Stimulated activated CD8-positive, alpha-beta memory T cell treated with anti-CD3 and anti-CD28 coated beads, Interleukin-4, amount 100 ng/mL, for 1 hour (primary cell): Measurements from ENCODE around the gene AGRN.
"Not testable (repeated sequence)": the region's sequence is repeated elsewhere in the genome, so short reads cannot be mapped to it uniquely, and the experiment has no call there.

Experiments
- DNase-seq, 2 donors: peaks; one replicate each; pipeline ENCODE4 v3.0.0-alpha.2; 2020; ENCODE audit warnings: low read depth in 2 of 2, low spot score in 1 of 2

The AGRN gene

DNA sequence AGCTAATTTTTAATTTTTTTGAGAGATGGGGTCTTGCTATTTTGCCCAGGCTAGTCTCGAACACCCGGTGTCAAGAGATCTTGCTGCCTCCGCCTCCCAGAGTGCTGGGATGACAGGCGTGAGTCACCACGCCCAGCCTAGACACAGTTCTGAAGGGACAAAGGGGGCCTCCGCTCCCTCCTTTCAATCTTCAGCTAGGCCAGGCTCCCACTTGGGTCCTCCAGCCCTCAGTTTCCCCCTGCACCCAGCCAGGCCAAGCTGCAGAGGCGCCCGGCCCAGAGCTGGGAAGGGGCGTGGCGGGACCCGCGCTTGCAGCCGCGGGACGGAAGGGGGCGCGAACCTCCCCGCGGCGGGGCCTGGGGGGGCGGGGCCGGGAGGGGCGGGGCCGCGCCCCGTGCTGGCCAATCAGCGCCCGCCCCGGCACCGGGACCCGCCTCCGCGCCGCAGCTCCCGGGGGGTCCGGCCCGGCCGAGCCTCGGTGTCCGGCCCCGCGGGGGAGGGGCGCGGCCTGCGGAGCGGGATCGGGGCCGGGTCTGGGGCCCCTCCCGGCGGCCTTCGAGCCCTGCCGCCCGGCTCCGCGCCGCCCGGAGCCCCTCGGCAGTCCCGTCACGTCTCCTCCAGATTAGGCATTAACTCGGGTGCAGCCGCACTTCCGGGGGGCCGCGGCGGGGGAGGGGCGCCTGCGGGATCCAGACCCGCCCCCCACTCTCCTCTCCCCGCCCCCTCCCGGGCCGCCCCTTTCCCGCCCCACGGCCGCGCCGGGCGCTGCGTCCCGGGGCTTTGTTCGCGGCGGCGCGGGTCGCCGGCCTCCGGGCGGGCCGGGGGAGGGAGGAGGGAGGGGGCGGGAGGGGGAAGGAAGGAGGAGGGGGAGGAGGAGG is 559 bp upstream of the AGRN start:
- DNase-seq: peak; percentile 43 to 65

DNA sequence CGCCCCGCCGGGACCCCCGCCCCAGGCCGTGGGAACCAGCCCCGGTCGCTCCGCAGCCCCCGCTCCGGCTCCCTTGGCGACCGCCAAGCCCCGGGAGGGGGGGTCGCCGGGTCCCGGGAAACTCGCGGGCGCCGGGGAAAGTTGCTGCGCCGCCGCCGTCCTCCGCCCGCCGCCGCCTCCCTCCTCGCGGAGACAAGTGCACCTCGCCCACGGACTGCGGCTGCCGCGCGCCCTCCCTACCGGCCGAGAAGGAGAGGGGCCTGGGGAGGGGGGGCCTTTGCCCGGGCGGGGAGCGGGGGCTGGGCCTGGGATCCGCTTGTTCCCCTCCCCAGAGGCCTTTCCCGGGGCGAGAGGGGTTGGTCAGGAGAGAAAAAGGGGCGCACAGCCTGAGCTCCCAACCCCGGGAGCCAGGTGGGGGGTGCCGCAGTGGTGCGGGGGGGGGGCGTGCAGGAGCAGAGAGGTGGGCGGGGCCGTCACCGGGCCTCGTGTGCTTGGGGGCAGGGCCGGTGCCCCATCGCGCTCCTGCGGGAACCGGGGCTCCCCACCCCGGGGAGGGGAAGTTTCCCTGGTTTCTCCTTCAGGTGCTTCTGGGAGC is 592 bp downstream of the AGRN start:
- no peak for DNase-seq

DNA sequence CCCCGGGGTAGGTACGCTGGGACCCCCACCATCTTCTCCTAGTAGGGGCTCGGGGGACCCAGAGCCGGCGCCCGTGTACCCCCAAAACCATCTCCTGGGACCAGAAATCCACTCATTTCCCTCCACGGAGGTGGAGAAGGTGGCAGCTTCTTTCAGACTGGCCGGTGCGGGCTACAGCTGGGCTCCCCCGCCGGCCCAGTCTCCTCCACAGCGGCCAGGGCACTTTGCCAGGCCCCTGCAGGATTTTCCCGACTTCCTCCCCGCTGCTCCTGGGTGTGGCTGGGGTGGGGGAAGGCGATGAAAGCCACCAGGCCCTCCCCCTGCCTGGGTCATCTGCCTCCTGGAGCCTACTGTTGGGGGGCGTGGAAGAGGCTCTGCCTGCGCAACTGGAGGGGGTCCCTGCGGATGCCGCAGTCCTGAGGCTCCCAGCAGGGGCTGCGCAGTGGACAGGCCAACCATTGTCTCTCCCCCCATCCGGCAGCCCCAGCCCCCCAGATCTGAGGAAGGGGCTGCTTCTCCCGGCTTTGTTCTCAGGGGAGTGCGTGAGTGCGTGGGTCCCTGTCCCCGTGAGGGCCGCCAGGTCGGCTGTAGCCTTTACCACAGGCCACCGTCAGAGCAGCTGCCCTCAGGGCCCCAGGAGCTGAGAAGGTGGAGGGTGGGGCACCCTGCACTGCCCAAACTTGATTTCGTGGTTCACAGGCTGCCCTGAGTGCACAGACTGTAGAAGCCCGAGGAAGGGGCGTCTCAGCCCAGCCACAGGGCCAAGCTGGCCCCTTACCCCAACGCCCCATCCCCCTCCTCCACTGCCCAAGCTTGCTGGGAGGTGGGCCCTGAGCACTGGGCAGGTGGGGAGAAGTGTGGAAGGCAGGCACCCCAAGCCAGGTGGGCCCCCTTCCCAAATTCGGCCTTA is 1.3 kb downstream of the AGRN start:
- no peak for DNase-seq

DNA sequence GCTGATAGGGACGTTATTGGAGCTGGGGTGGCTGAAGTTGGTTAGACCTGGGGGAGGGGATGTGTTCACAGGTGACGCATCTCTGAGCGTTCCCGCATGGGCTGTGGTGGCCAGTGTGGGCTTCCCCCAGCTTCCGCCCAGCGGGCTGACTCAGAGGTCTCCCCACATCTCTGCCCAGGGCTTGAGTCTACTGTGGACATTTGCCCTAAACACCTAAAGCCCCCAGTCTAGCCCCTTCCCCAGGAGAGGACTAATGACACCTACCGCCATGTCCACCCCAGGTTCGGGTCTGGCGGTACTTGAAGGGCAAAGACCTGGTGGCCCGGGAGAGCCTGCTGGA is 2.0 kb downstream of the AGRN start:
- no peak for DNase-seq

DNA sequence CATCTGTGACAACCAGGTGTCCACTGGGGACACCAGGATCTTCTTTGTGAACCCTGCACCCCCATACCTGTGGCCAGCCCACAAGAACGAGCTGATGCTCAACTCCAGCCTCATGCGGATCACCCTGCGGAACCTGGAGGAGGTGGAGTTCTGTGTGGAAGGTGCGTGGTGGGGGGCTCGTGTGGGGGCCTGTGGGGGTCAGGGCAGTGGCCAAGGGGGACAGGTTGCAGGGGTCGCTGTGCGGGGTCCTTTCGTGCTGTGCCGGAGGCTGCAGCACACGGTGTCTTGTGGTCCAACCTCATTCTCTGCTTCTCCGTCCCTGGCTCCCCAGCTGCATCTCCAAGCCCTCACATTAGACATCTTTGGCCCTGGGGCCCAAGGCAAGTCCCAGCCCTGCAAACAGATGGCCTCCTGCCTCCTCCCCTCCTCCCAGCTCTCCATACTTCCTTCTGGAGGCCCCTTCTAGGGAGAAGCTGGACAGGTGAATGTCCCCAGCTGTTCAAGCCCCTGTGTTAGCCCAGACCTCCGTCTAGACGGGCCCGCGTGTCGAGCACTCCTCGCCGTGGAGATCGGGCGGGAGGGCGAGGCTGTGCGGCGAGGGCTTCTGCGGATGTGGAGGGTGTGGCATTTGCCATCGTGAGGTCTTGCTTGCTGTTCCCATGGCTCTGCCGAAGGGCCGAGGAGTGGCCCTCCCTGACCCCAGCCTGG is 2.5 kb downstream of the AGRN start:
- no peak for DNase-seq

DNA sequence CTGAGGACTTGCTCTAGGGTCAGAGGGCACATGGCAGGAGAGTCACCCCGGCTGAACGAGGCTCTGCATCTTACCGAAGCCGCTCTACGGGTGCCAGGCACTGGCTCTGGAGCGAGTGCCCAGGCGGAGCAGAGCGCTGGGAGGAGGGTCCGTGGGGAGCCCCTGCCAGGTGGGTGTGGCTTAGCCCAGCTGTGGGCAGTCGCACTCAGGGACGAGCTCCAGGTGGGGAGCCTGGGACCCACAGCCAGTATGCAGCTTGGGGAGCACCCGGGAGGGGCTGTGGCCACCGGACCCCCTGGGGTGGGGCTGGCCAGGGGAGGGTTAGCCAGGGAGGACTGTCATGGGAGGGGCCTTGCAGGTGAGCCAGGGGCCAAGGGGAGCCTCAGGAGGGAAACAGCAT is 3.8 kb downstream of the AGRN start:
- DNase-seq: no peak

DNA sequence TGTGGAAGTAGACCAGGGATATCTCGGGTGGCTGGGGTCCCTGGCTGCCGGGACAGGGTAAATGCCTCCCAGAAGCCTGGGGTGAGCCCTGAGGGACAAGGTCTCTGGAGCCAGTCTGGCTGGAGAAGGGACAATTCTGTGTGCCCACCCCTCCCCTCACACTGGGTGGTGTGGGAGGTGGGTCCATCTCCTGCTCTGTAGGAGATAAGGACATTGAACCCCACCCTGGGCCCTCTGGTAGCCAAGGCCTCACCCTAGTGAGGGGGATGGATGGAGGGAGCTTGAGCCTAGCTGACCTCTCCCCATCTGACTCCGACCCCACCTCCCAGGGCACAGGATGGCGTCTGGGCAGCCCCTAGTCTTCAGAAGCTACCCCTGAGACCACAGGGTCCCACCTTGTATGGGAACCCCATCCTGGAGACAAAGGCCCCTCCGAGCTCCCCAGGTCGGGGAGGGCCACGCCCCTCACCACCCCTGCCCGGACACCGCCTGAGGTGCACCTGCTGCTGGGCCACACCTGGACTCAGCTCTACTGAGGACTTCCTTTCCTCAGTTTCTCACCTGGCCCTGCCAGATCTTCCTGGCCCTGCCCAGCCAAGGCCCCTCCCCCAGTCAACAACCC is 4.3 kb downstream of the AGRN start:
- DNase-seq: no peak

DNA sequence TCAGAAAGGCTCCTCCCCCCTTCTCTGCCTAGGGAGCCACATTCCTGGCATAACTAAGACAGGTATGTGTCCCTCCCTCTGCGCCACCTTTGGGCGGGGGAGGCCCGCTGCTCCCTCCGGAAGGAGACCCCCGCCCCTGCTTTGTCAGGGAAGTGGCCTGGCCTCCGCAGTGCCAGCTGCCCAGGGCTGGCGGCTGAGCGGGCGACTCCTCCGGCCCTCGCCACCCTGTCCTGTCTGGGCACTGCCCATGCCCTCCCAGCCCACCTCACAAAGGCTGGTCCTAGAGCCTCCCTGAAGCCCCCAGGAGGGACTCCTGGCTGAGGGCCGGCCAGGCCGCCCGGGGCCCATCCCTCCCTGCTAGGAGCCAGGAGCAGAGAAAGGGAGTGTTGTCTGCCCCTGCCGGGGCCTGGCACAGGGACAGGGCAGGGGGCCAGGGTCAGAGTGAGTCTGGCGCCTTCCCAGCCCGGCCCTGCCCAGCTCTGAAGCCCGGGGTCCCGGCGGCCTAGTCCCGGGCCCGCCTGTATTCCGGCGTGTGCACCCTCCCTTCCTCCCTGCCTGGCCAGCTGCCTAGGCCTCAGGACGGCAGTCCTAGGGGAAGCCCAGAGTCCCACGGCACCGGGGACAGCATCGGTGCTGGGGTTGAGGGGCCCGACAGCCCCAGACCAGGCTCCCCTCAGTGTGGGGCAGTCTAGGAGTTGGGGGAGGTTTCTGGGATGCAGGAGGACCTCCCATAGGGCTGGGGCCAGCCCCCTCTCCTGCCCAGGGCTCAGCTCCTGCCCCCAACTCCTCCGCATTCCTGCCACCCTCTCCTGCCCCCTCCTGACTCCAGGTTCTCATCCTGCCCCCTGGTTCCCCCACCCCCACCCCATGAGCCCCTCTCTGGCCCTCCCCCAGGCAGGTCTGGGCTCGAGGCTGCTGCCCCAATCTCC is 5.1 kb downstream of the AGRN start:
- no peak for DNase-seq

DNA sequence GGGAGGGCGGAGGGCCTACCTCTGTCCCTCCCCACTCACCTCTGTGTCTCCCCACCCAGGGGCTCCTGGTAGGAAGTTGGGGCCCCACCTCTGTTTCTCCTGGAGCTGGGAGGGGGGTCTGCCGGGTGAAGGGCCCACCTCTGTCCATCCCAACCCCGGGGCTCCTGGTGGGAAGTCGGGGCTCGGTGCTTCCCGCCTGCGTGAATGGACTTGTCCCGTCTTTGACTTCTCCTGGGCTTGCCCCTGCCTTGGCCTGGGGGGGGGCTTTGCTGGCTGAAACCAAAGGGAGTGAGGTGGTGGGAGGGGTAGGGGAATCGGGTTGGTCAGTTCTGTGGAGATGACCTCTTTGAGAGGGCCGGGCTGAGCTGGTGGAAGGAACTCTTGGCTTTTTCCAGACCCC is 5.8 kb downstream of the AGRN start:
- DNase-seq: no peak

DNA sequence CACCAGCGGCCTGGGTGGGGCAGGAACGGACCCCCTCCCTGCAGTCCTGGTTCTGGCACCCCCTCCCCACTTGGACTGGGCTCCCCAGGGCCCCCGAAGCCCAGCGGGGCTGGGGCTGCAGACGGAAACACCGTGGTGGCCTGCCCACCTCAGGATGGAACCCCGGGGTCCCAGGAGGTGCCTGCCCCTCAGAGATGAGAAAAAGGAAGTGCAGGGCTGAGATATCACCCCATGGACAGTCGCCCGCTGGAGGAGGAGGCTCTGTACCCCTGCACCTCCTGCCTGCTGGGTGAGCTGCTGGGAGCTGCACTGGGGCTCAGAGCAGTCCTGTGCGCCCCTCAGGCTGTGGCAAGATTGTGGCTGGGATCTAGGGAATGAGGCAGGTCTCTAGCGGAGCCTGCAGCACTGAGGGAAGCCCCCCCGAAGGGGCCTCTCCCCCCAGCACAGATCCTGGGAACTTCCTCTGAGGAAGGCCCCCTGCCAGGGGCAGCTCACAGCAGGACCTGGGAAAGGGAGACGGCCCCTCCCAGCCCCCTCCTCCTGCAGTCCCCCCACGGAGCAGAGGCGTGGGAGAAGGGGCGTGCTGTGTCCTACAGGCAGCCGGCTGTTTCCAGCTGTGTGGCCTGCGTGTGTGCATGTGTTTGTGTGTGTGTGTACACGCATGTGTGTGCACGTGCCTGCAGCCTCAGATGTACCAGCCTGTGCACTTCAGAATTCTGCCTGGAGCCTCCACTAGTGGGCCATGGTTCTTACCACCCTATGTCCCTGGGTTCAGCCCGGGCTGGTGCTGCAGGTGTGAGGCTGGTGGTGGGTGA is 6.9 kb downstream of the AGRN start:
- no peak for DNase-seq

DNA sequence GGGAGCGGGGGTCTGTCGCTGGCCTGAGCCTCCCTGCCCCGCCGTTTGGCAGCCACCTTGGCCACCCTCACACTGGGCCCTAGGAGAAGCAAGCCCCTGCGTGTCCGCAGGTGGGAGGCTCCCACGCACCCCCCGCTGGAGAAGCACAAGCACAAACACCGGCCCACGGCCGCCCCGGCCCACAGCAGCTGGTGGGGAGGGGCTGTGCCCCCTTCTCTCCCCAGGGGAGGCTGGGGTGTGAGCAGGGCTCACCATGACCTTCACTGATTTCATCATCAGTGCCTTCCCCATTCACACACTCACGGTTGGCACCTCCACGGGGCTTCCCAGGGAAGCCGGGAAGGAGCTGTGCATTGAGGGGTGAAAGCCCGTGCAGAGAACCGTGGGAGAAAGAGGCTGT is 7.9 kb downstream of the AGRN start:
- no peak for DNase-seq

DNA sequence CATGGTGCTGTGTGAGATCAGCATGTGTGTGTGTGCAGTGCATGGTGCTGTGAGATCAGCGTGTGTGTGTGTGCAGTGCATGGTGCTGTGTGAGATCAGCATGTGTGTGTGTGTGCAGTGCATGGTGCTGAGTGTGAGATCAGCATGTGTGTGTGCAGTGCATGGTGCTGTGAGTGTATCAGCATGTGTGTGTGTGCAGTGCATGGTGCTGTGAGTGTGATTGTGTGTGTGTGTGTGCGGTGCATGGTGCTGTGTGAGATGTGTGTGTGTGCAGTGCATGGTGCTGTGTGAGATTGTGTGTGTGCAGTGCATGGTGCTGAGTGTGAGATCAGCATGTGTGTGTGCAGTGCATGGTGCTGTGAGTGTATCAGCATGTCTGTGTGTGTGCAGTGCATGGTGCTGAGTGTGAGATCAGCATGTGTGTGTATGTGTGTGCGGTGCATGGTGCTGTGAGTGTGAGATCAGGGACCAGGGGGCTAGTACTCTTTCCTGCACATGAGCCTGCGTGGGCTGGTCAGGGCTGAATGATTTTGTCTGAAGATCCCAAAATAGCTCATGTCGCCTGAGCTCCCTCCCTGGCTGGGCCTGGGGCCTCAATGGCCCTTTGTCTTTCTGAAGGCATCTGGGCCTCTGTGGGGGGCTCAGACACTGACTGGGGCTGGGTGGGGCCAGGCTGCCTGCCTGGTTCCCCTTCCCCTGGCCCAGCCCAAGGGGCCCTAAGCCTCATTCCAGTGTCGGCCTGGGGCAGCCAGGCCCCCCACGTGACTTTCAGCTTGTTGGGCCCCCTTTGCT is 11.1 kb downstream of the AGRN start:
- not testable (repeated sequence) for DNase-seq

DNA sequence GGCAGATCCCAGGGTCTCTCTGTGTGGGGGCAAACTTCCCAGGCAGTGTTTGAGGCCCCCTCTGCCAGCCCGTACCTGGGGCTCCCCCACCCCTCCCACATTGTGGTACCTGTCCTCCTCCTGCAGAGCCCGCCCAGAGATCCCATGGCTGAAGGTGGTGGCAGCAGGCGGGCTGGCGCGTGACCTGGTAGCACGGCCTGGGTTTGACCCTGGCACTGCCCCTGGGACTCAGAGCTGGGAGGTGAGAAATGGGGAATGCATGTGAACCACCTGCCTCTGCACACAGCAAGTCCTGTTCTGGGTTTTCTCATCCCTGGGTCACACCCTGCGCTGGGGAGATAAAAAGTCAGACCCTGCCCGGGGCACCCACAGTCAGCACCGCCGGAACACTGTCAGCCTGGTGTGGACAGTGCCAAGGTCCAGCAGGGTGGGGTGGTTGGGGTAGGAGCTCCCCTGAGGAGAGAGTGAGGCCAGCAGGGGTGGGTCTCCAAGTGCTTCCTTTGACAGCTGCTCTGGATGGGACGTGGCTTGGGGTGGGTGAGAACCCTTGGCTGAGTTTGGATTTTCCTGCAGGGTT is 11.8 kb downstream of the AGRN start:
- no peak for DNase-seq

DNA sequence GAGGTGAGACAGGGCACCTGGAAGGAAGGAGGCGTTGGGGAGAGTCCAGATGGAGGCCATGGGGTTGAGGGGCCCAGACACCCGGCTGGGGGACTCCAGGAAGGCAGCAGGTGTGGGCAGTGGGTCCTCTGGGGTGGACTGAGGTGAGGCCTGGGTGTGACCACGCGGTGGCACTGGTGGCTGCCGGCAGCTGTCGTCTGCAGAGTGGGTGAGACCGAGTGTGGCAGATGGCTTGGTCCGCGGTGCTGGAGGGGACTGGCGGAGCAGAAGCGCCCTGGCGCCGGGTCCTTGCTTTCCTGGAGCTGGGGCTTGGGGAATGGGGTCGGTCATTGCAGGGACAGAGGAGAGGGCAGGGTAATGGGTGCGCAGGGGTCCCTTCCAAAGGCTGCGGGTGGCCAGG is 12.5 kb downstream of the AGRN start:
- no peak for DNase-seq

DNA sequence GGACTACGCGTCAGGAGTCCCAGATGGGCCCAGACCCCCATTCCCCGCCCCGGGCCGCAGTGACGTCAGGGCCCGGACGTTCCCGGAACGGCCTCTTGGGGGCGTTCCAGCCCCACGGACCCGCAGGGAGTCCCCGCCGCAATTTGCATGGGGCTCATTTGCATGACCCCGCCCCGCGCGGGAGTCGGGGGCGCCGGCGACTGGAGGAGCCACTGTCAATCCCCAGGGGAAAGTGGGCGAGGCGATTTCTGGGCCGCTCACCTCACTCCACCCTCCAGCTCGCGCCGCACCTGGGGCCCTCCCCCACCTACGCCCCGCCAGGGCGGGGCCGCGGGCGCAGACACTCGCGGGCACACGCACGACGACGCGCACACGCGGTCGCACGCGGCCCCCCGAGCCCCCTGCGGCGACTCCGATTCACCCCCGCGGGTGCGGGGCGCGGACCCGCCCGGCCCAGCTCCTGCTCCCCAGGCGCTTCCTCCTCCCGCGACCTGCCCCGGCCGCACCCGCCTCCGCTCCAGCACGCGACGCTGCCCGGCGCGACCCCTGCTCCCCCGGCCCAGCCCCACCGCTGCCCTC is 13.2 kb downstream of the AGRN start:
- peak; percentile 47 to 72 for DNase-seq

DNA sequence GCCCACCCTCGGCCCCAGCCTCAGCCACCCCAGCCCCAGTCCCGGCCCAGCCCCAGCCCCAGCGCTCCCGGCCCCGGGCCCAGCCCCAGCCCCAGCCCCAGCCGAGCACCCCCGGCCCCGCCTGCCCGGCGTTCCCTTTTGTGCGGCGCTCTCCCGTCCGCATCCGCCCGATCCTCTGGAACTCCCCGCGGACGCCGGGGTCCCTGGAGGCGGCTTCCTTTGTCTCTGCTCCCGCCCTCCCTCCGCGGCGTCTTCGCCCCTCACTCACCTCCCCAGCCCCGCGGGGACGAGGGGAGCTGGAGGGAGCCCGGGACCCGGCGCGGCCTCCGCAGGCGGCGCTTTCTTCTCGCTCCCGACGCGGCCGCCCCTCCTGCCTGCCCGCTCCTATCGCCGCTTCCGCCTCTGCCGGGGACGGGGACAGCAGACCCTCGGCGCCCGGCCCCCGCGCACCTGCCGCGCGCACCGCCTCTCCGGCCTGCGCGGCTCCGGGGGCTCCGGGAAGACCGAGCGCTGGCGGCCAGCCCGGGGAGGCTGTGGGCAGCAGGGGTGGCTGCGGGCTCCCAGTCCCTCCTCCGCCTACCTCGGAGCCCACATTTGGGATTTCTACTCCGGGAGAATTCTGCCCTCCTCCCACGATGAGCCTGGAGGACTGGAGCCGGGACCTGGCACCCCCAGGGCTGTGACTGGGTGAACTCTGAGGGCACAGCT is 14.0 kb downstream of the AGRN start:
- no peak for DNase-seq

DNA sequence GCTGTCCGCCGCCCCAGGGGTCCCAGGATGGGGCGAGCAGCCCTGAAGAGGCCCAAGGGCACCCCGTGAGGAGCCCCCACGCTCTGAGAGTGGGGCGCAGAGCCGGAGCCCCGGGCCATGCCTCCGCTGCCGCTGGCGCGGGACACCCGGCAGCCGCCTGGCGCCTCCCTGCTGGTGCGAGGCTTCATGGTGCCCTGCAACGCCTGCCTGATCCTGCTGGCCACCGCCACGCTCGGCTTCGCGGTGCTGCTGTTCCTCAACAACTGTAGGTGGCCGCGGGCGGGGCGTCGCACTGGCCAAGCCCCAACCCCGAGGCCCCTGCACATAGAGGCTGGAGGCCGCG is 14.5 kb downstream of the AGRN start:
- no peak for DNase-seq
